ENCODE data around the gene CCDC60. TPM values are rescaled to one million over a fixed set of nuclear protein-coding genes. Genes with fewer than 3 reads are reported as not detected.

CCDC60 gene
- total and polyA plus RNA-seq, 10 of the 15 experiments (the other 5 are each of a cell fraction or from before 2014, with no cell fraction given) = 0.19 TPM; not detected in 9

DNA sequence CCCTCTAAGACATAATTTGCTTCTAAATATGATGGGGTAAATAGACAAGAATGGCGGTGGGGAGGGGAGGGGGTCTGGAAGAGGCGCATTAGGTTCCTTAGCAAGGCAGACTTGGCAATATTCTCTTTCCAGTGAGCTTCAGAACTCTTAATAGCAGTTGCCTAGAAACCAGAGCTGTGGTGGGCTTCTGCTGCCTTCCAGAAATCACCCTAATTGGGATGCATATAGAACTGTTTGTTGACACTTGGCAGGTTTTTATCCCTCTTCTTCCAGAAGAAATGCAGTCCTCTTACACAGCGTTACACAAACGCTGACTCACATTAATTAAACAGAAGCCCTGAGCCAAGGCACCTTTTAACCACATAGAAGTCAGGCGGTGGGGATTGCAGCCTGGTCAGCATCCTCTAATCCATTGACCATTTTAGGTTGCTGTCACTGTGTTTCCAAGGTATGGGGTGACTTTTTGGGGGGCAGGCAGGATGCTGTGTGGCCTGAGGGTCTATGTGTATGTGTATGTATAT is 114.1 kb downstream of the CCDC60 start:
- Histone ChIP-seq H3K27ac (ENCODE audit: control insufficient read depth, insufficient read depth) (no peak overlapping the region), H3K4me3 (no peak overlapping the region), H3K4me1 (ENCODE audit: control insufficient read depth, insufficient read depth, low read length) (no peaks in the 10 kb centered on the region), H3K9me3 (replicated peaks; ENCODE audit: control insufficient read depth, insufficient read depth, low read length) (no peaks in the 10 kb centered on the region), H4K20me1 (ENCODE audit: control insufficient read depth, insufficient read depth) (no peaks in the 10 kb centered on the region), H3K79me2 (ENCODE audit: control insufficient read depth, insufficient read depth, low read length) (no peaks in the 10 kb centered on the region), H3K27me3 (replicated peaks in 1 of 2; ENCODE audit: control insufficient read depth in 2 of 2, insufficient read depth in 2 of 2, low read length in 1 of 2) (peaks cover 0 to under 1% of the 10 kb centered on the region in 2 experiments; a peak in 1 of 4 replicates), H3K36me3 (ENCODE audit: control insufficient read depth in 2 of 2, insufficient read depth in 2 of 2, low read length in 1 of 2) (no peaks in the 10 kb centered on the region), H3K9ac (ENCODE audit: control insufficient read depth, insufficient read depth, low read length) (no peak overlapping the region), H3K4me2 (ENCODE audit: control insufficient read depth, insufficient read depth) (no peak overlapping the region), H2AFZ (ENCODE audit: control insufficient read depth, low read depth, low read length) (no peak overlapping the region)
- in situ Hi-C loops (cut with MboI) (loop anchor here (5.0 kb wide), 2 partner anchors 94 to 199 kb away; no protein-coding TSS in a partner anchor), intact Hi-C loops (cut with micrococcal nuclease; ENCODE audit: unreplicated experiment) (no loop called here)
- ChIA-PET CTCF (interaction anchor here (0.6 to 1.5 kb wide), 4 partner anchors 97 to 1630 kb away, joined by 3 read pairs; no protein-coding TSS in a partner anchor), RAD21 (ENCODE audit: unreplicated experiment) (no interaction called here), SMC1A (ENCODE audit: uncharacterized antibody, unreplicated experiment) (no interaction called here), POLR2A (no interaction called here)
- DNase-seq (ENCODE audit: low read depth, low spot score) (no peak), FAIRE-seq (no peak), ATAC-seq (no peak)
- BruUV-seq (replicated peaks) = no TSS peak
- no peak for TF ChIP-seq NR2F1 (conservative IDR thresholded peaks at IDR 0.05)
- TF ChIP-seq, protein P1, sequence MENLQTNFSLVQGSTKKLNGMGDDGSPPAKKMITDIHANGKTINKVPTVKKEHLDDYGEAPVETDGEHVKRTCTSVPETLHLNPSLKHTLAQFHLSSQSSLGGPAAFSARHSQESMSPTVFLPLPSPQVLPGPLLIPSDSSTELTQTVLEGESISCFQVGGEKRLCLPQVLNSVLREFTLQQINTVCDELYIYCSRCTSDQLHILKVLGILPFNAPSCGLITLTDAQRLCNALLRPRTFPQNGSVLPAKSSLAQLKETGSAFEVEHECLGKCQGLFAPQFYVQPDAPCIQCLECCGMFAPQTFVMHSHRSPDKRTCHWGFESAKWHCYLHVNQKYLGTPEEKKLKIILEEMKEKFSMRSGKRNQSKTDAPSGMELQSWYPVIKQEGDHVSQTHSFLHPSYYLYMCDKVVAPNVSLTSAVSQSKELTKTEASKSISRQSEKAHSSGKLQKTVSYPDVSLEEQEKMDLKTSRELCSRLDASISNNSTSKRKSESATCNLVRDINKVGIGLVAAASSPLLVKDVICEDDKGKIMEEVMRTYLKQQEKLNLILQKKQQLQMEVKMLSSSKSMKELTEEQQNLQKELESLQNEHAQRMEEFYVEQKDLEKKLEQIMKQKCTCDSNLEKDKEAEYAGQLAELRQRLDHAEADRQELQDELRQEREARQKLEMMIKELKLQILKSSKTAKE (IDR thresholded peaks at IDR 0.05; ENCODE audit: low read depth, poor library complexity, severe bottlenecking) = no peak
- no peak for TF ChIP-seq RAD51 (IDR thresholded peaks at IDR 0.05)
- TF ChIP-seq, protein P2, sequence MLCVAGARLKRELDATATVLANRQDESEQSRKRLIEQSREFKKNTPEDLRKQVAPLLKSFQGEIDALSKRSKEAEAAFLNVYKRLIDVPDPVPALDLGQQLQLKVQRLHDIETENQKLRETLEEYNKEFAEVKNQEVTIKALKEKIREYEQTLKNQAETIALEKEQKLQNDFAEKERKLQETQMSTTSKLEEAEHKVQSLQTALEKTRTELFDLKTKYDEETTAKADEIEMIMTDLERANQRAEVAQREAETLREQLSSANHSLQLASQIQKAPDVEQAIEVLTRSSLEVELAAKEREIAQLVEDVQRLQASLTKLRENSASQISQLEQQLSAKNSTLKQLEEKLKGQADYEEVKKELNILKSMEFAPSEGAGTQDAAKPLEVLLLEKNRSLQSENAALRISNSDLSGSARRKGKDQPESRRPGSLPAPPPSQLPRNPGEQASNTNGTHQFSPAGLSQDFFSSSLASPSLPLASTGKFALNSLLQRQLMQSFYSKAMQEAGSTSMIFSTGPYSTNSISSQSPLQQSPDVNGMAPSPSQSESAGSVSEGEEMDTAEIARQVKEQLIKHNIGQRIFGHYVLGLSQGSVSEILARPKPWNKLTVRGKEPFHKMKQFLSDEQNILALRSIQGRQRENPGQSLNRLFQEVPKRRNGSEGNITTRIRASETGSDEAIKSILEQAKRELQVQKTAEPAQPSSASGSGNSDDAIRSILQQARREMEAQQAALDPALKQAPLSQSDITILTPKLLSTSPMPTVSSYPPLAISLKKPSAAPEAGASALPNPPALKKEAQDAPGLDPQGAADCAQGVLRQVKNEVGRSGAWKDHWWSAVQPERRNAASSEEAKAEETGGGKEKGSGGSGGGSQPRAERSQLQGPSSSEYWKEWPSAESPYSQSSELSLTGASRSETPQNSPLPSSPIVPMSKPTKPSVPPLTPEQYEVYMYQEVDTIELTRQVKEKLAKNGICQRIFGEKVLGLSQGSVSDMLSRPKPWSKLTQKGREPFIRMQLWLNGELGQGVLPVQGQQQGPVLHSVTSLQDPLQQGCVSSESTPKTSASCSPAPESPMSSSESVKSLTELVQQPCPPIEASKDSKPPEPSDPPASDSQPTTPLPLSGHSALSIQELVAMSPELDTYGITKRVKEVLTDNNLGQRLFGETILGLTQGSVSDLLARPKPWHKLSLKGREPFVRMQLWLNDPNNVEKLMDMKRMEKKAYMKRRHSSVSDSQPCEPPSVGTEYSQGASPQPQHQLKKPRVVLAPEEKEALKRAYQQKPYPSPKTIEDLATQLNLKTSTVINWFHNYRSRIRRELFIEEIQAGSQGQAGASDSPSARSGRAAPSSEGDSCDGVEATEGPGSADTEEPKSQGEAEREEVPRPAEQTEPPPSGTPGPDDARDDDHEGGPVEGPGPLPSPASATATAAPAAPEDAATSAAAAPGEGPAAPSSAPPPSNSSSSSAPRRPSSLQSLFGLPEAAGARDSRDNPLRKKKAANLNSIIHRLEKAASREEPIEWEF (IDR thresholded peaks at IDR 0.05; ENCODE audit: insufficient replicate concordance, low read depth, low read length) = no peak
- no peak for TF ChIP-seq PML (IDR thresholded peaks at IDR 0.05; ENCODE audit: low read length)
- TF ChIP-seq, protein P3, sequence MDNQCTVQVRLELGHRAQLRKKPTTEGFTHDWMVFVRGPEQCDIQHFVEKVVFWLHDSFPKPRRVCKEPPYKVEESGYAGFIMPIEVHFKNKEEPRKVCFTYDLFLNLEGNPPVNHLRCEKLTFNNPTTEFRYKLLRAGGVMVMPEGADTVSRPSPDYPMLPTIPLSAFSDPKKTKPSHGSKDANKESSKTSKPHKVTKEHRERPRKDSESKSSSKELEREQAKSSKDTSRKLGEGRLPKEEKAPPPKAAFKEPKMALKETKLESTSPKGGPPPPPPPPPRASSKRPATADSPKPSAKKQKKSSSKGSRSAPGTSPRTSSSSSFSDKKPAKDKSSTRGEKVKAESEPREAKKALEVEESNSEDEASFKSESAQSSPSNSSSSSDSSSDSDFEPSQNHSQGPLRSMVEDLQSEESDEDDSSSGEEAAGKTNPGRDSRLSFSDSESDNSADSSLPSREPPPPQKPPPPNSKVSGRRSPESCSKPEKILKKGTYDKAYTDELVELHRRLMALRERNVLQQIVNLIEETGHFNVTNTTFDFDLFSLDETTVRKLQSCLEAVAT (IDR thresholded peaks at IDR 0.05) = no peak
- WGBS (ENCODE audit: insufficient coverage, insufficient replicate concordance, low lambda C conversion rate, missing lambda C conversion rate) = 45% methylated on average over 5 of the region's 5 CpGs

Measured in GM12878 (cell line).